GM18858 (cell line): ENCODE results near the gene STX16.

ENCODE experiments used
- ATAC-seq: cut with Tn5 transposase; IDR thresholded peaks from one replicate; pipeline ENCODE4 v1.9.1; 2021; ENCODE audit not compliant: unreplicated experiment

STX16 gene

GRCh38 chr20:58709013-58709702, 58.1 kb downstream of the STX16 start:
- no peak for ATAC-seq

- ATAC-seq: no peak
These were observed 58.6 kb downstream of the STX16 start for GRCh38 chr20:58709703-58710039.

GRCh38 chr20:58710481-58711265, 59.6 kb downstream of the STX16 start:
- ATAC-seq: no peak

- no peak for ATAC-seq
These were observed 60.4 kb downstream of the STX16 start for GRCh38 chr20:58711266-58712051.

- ATAC-seq: no peak
These were observed 61.2 kb downstream of the STX16 start for GRCh38 chr20:58712151-58712791.

- ATAC-seq: no peak
These were observed 62.0 kb downstream of the STX16 start for GRCh38 chr20:58712806-58713731.

- ATAC-seq: no peak
These were observed 62.8 kb downstream of the STX16 start for GRCh38 chr20:58713801-58714339.

GRCh38 chr20:58714340-58714922, 63.3 kb downstream of the STX16 start:
- ATAC-seq: no peak

GRCh38 chr20:58714923-58715351, 63.9 kb downstream of the STX16 start:
- ATAC-seq: no peak

- ATAC-seq: no peak
These were observed 64.3 kb downstream of the STX16 start for GRCh38 chr20:58715391-58715800.

GRCh38 chr20:58715801-58716475, 64.9 kb downstream of the STX16 start:
- no peak for ATAC-seq

- ATAC-seq: no peak
These were observed 65.6 kb downstream of the STX16 start for GRCh38 chr20:58716476-58717277.

GRCh38 chr20:58717278-58718091, 66.4 kb downstream of the STX16 start:
- ATAC-seq: no peak

- no peak for ATAC-seq
These were observed 67.1 kb downstream of the STX16 start for GRCh38 chr20:58718121-58718563.

- ATAC-seq: no peak
These were observed 67.6 kb downstream of the STX16 start for GRCh38 chr20:58718729-58719128.

- no peak for ATAC-seq
These were observed 68.2 kb downstream of the STX16 start for GRCh38 chr20:58719258-58719657.

- no peak for ATAC-seq
These were observed 68.9 kb downstream of the STX16 start for GRCh38 chr20:58719971-58720371.
